NCI-H1436 (cell line): ENCODE measurements around the gene SEPTIN7.
"Not testable (repeated sequence)": the region's sequence is repeated elsewhere in the genome, so short reads cannot be mapped to it uniquely, and the experiment has no call there.

Source experiments
- DNase-seq: peaks from one replicate; lab custom pipeline; 2025; lab: John Stamatoyannopoulos, UW

SEPTIN7 gene

GRCh38 chr7:35800718-35801391, at the start of gene SEPTIN7:
TSS of gene SEPTIN7 (plus strand) at chr7:35801057. CDS start at chr7:35801210, 153 bp downstream.
- peak; percentile 99 for DNase-seq

GRCh38 chr7:35752742-35753141, 48.1 kb upstream of the SEPTIN7 start:
- DNase-seq, result no peak

GRCh38 chr7:35753761-35754603, 46.9 kb upstream of the SEPTIN7 start:
- no peak for DNase-seq

GRCh38 chr7:35754741-35755140, 46.1 kb upstream of the SEPTIN7 start:
- no peak for DNase-seq

GRCh38 chr7:35755711-35756110, 45.1 kb upstream of the SEPTIN7 start:
- DNase-seq, result no peak

GRCh38 chr7:35756453-35756852, 44.4 kb upstream of the SEPTIN7 start:
- DNase-seq, result not testable (repeated sequence)

GRCh38 chr7:35757574-35757973, 43.3 kb upstream of the SEPTIN7 start:
- DNase-seq, result no peak

- no peak for DNase-seq
These were observed 42.4 kb upstream of the SEPTIN7 start for GRCh38 chr7:35758421-35758820.

- no peak for DNase-seq
These were observed 40.6 kb upstream of the SEPTIN7 start for GRCh38 chr7:35760143-35760745.

- no peak for DNase-seq
These were observed 38.8 kb upstream of the SEPTIN7 start for GRCh38 chr7:35761871-35762677.

- DNase-seq, result no peak
These were observed 38.1 kb upstream of the SEPTIN7 start for GRCh38 chr7:35762781-35763180.

- no peak for DNase-seq
These were observed 32.5 kb upstream of the SEPTIN7 start for GRCh38 chr7:35768346-35768745.

GRCh38 chr7:35771776-35772175, 29.1 kb upstream of the SEPTIN7 start:
- DNase-seq, result no peak

GRCh38 chr7:35773994-35774393, 26.9 kb upstream of the SEPTIN7 start:
- no peak for DNase-seq

- DNase-seq, result no peak
These were observed 24.2 kb upstream of the SEPTIN7 start for GRCh38 chr7:35776686-35777085.

- no peak for DNase-seq
These were observed 23.7 kb upstream of the SEPTIN7 start for GRCh38 chr7:35777121-35777520.

GRCh38 chr7:35780070-35780469, 20.8 kb upstream of the SEPTIN7 start:
- no peak for DNase-seq

- DNase-seq, result no peak
These were observed 19.6 kb upstream of the SEPTIN7 start for GRCh38 chr7:35781200-35781701.

- DNase-seq, result no peak
These were observed 18.9 kb upstream of the SEPTIN7 start for GRCh38 chr7:35781767-35782515.

GRCh38 chr7:35784332-35784731, 16.5 kb upstream of the SEPTIN7 start:
- DNase-seq, result no peak

GRCh38 chr7:35785250-35785649, 15.6 kb upstream of the SEPTIN7 start:
- no peak for DNase-seq
